HL-60/S4 treated with phorbol 12-myristate 13-acetate at 8.2 ng/mL for 4 days and 3 days (cell line): ENCODE measurements around the gene MYCBPAP.

Source experiments
- in situ Hi-C: fragments of 300-500 bp; cut with MboI; formaldehyde crosslinking; loops from 2 replicates; pipeline ENCODE4 v1.15.0; 2022; ENCODE audit warnings: low sequenced_read_pairs

MYCBPAP gene

GRCh38 chr17:50535407-50535806 lies 27.2 kb downstream of the MYCBPAP start:
- in situ Hi-C loops: no loop called here

DNA sequence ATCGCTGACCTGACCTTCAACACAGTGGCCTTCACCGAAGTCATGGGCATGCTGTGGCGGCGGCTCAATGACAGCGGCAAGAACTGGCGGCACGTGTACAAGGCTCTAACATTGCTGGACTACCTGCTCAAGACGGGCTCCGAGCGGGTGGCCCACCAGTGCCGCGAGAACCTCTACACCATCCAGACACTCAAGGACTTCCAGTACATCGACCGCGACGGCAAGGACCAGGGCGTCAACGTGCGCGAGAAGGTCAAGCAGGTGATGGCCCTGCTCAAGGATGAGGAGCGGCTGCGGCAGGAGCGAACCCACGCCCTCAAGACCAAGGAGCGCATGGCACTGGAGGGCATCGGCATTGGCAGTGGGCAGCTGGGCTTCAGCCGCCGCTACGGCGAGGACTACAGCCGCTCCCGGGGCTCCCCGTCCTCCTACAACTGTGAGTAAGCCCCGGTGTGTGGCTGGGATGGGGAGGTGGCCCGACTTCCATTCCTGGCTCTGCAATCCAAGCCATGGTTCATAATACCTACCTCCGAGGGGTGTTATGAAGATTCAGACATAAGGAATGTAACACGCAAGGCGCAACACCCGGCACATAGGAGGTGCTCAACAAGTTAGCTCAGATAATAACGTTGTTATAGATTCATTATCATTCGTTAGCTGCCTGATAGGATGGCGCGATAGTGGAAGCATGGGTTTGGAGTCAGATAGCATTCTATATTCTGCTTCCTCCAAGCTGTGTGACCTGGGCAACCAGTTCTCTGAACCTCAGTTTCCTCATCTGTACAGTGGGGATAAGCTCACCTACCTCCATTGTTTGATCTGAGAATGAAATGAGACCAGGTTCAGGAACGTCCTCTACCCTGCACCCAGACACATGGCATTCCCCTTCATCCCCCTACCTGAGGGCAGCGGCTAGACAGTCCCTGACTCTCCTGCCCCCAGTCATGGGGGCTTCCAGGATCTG lies 28.7 kb downstream of the MYCBPAP start:
- in situ Hi-C loops: no loop called here

DNA sequence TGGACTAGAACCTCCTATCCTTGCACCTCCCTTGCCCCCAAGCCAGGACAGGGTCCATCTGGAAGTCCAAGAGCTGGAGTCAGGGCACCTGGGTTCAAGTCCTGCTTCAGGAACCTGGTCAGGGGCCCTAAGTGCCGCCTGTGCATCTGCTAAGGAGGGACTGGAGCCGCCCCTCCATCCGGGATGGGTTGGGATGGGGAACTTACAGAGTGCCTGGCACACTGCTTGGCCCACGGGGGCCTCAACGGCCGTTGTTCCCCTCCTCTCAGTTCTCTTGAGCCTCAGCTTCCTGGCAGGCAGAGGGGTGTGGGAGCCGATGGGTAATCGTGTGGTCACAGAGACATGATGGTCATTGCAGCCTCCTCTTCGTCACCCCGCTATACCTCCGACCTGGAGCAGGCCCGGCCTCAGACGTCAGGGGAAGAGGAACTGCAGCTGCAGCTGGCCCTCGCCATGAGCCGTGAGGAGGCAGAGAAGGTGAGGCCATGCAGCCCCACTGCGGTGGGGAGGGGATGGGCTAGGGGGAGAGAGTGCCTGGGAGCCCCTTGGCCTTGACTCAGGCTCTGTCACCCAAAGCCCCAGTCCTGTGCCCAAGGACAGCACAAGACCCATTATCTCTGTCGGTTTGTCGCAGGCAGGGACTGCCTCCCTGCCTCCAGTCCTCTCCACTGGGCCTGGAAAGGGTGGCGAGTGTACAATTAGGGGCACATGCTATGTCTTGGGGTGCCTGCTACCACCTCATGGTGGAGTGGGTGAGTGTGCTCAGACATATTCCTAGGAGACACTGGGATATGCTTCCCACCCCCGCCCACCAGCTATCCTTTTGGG lies 29.7 kb downstream of the MYCBPAP start:
- in situ Hi-C loops: no loop called here

- in situ Hi-C loops: no loop called here
Observed at GRCh38 chr17:50538549-50539410, 30.5 kb downstream of the MYCBPAP start.

DNA sequence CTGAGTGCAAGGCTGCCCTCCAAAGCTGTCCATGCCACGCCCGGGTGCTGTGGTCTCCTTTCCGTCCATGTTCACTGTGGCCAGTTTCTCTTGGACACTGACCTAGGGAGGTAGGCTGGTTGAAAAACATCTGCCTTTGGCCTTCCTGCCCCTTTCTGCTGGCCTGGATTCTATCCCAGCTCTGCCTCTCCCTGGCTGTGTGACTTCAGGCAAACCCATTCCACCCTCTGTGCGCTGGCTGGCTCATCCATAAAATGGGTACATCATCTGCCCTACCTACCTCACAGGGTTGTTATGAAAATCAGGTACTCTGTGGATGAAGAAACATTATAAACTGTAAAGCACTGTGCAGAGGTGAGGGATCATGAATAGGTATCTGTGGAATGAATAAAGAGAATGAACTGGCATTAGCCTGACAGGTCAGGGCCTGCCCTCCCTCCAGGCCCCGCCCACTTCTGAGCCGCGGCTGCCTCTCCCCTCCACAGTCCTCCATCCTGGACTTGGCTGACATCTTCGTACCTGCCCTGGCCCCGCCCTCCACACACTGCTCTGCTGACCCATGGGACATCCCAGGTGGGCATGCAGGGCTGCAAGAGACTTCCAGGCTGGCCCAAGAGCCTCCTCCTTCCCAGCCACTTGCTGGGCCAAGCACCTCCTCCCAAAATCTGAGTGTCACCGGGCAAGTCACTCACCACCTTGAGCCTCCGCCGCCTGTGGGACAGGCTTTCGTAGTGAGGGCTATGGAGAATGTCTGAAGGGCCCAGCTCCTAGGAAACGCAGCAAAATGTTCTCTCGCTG lies 31.7 kb downstream of the MYCBPAP start:
- in situ Hi-C loops: no loop called here

DNA sequence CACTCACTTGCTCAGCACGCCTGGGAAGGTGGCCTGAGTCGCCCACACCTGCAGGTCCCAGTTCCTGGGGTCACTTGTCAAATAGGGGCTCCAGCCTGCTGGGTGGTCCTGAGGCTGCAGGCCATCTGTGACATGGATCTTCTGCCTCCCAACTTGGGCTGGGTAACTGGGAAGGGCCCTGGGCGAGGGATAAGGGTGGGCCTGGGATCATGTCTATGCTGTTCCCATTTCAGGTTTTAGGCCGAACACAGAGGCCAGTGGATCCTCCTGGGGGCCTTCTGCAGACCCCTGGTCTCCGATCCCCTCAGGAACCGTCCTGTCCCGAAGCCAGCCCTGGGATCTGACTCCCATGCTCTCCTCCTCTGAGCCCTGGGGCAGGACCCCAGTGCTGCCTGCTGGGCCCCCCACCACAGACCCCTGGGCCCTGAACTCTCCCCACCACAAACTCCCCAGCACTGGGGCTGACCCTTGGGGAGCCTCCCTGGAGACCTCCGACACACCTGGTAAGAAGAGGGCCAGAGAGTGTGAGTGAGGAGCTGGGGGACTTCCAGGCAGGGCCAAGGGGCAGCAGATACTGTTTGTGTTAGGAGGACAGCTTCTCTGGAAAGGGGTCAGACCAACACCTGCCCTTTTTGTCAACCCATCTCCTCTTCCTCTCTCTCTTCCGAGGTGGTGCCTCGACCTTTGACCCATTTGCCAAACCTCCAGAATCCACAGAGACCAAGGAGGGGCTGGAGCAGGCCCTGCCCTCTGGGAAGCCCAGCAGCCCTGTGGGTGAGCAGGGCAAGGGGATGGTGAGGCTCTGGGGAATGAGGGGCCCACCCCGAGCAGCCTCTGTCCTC lies 32.5 kb downstream of the MYCBPAP start:
- in situ Hi-C loops: no loop called here

GRCh38 chr17:50541402-50541715 lies 33.1 kb downstream of the MYCBPAP start:
- in situ Hi-C loops: no loop called here

DNA sequence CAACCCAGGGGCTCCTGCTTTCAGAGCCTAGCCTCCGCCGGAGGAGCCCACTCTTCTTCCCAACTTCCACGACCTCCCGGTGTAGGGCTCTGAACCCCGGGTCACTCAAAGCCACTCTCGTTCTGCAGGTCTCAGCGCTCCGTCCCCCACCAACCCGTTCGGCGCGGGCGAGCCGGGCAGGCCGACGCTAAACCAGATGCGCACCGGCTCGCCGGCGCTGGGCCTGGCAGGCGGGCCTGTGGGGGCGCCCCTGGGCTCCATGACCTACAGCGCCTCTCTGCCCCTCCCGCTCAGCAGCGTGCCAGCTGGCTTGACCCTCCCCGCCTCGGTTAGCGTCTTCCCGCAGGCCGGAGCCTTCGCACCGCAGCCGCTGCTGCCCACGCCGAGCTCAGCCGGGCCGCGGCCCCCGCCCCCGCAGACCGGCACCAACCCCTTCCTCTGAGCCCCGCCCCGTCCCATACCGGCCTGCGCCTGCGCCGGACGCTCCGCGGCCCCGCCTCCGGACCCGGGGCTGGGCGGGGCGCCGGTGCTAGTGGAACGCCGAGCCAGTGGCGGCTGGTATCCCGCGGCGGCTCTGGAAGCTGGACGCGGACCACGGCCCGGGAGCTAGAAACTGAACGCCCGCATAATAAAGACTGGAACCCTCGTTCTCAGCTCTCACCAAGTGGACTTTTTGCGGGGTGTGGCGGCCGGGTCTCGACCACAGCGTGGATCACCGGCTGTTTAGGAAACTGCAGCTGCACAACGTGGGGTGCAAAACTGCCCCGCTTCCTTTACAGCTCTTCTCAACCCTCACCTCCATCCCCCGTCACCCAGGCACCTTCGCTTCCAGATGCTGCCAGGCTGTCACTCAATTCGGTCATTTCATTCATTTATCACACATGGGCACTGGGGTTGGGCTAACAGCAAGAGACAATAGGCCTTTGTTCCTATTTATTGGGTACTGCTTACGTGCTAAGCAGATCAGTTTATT lies 33.8 kb downstream of the MYCBPAP start:
- in situ Hi-C loops: no loop called here

- in situ Hi-C loops: no loop called here
Observed at GRCh38 chr17:50542795-50543774, 34.8 kb downstream of the MYCBPAP start.

DNA sequence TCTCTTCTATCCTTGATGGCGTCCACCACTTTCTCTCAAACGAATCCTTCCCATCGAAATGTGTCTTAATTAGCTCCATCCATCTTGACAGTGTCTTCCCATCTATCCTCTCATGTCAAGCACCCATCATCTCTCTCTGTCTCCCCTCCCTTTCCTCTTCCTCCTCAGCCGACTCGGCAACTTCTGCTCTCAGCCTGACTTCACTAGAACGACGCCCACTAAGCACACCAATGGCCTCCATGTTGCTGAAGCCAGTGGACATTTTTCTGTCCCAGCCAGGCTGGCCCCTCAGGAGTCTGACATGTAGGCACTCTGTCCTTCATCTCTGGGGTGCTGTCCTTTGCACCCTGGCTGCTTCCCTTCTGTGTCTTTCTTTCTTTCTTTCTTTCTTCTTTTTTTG lies 36.3 kb downstream of the MYCBPAP start:
- in situ Hi-C loops: no loop called here

DNA sequence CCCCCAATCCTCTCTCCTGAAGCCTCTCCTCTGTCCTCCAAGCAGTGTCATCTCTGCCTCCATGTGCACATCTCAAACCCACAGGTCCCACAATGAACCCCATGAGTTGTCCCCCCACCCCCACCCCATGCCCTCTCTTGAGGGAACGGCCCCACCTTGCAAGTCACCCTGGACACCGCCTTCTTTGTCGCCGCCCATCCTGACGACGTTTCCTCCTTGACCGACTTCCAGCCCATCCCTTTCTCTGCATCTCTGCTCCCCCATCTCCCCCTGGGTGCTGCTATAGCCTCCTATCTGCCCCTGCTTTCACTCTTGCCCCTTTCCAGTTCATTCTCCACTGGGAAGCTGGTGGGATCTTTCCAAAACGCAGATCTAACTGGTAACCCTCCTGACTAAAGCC lies 37.1 kb downstream of the MYCBPAP start:
- in situ Hi-C loops: no loop called here

GRCh38 chr17:50546701-50547034 lies 38.4 kb downstream of the MYCBPAP start:
- in situ Hi-C loops: no loop called here

GRCh38 chr17:50547035-50547735 lies 38.9 kb downstream of the MYCBPAP start, which contains the start of gene SPATA20:
SPATA20 (plus strand) TSS chr17:50547174; CDS start chr17:50547209, 35 bp downstream.
- in situ Hi-C loops: no loop called here

DNA sequence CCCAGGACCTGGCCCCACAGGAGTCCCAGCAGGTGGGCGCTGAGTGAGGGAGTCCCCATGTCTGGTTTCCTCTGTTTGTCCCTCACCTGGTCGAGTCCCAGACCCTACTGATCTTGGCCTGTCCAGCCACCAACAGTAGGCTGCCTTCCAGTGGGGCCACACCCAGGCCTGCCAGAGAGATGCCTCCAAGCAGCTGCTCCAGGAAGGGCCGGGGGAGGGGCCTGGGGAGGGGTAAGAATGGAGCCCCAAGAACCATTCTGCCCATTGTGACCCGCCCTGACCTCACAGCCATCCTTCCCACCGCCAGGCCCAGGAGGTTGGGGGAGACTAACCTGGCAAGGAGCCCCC lies 39.5 kb downstream of the MYCBPAP start:
- in situ Hi-C loops: no loop called here

- in situ Hi-C loops: no loop called here
Observed at GRCh38 chr17:50548831-50549230, 40.6 kb downstream of the MYCBPAP start.

- in situ Hi-C loops: no loop called here
Observed at GRCh38 chr17:50549256-50549941, 41.2 kb downstream of the MYCBPAP start.
